ENCODE measurements around the gene AHNAK.

AHNAK gene

DNA sequence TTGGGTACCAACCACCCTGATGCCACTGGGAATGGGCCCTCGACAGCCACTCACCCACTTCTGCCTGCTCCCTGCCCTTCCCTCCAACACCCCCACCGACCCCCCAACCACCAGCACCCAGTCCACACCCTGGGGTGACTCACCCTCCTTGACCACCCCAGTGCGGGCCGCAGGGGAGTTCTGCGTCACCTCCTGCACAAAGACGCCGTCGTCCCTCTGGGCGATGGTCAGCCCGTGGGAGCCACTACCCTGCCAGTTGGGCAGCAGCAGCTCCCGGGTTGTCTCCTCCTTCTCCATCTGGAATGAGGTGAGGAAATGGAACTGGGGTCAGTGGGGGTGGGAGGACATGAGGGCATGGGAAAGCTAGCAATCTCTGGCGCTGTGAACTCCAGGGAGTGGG, 10.8 kb downstream of the AHNAK start:
- peak overlapping the region; percentile 93 for H3K27ac Mint-ChIP-seq
- no peak overlapping the region for H3K4me3 Mint-ChIP-seq
- no peaks in the 10 kb centered on the region for H3K9me3 Mint-ChIP-seq
- H3K36me3 Mint-ChIP-seq: peaks cover 77% of the 10 kb centered on the region
- DNase-seq (ENCODE audit: low spot score in 2 of 2) (no peak), ATAC-seq (no peak)
- peaks cover 56% of the 10 kb centered on the region for H3K4me1 Mint-ChIP-seq

DNA sequence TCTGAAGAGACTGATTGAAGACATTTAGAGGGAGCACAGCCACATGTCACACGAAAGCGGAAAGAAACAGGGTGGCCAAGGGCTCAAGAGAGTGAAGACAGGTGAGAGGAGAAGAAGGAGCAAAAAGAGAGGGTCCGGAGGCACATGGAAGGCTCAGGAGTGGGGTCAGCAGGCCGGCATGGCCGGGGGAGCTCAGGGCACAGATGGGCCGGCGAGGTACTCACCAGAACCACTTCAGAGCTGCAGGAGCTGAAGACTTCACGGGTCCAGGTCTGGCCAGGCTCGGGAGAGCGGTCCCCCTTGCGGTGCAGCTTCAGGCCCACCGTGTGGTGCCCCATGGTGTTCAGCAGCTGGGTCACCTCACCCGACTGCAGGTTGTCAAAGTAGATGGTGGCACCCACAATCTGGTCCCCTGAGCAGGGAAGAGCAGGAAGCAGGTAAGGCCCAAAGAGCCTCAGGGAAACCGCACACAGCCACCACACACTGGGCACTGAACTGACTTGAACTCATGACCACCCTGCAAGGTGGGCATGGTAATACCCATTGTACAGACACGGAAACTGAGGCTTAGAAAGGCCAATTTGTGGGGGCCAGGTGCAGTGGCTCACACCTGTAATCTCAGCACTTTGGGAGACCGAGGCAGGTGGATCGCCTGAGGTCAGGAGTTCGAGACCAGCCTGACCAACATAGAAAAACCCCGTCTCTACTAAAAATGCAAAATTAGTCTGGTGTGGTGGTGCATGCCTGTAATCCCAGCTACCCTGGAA, 11.6 kb downstream of the AHNAK start:
- no peak overlapping the region for H3K4me3 Mint-ChIP-seq
- H3K9me3 Mint-ChIP-seq: no peaks in the 10 kb centered on the region
- DNase-seq (ENCODE audit: low spot score in 2 of 2) (no peak), ATAC-seq (no peak)
- H3K4me1 Mint-ChIP-seq: peaks cover 49% of the 10 kb centered on the region
- H3K27ac Mint-ChIP-seq: peak overlapping the region; percentile 93
- H3K36me3 Mint-ChIP-seq: peaks cover 84% of the 10 kb centered on the region

DNA sequence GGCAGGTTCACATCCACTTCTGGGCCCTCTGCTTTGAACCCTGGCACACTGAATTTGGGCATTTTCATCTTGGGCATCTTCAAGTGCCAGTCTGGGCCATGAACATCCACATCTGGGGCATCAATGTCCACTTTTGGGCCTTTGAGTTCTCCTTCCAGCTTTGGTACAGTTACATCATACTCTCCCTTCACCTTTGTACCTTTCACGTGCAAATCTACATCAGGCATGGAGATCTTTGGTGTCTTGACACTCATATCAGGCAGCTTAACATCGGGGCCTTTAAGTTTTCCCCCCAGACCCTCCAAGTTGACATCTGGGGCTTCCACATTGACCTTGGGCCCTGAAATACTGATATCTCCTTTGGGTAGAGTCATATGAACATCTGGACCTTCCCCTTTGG, 14.5 kb downstream of the AHNAK start:
- ATAC-seq (no peak), DNase-seq (ENCODE audit: low spot score in 2 of 2) (no peak)
- no peak overlapping the region for H3K4me3 Mint-ChIP-seq
- peak overlapping the region; percentile 88 for H3K27ac Mint-ChIP-seq
- peaks cover 33% of the 10 kb centered on the region for H3K4me1 Mint-ChIP-seq
- H3K36me3 Mint-ChIP-seq: peaks cover 100% of the 10 kb centered on the region
- H3K9me3 Mint-ChIP-seq: no peaks in the 10 kb centered on the region

DNA sequence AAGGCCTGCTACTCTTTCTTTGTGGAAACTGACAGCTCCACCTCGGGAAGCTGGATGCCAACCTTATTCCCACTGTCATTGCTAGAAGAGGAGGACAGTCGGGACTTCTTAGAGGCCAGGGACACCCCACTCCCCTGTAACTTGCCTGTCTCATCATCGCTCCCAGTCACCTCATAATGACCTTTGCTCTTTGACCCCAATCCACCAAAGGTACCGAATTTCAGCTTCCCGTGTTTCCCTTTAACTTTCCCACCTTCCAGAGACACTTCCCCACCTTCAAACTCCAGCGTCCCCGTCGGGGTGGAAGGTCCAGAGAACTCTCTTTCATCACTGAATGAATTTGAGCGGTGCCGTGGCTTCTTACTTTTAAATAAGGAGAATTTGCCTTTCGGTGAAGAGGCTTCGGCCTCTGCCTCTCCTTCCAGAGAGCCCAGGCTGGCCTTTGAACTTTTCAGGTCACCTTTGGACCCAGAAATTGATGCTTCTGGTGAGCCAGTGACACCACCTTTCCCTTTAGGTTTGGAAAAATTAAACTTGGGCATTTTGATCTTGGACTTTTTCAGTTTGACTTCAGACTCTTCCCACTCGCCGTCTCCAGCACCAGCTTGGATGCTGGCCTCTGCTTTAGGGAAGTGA, 29.8 kb downstream of the AHNAK start:
- peak overlapping the region; percentile 34 for H3K27ac Mint-ChIP-seq
- peaks cover 78% of the 10 kb centered on the region for H3K36me3 Mint-ChIP-seq
- DNase-seq (ENCODE audit: low spot score in 2 of 2): no peak
- no peak for ATAC-seq
- no peaks in the 10 kb centered on the region for H3K9me3 Mint-ChIP-seq
- H3K4me3 Mint-ChIP-seq: no peak overlapping the region
- H3K4me1 Mint-ChIP-seq: peaks cover 51% of the 10 kb centered on the region

DNA sequence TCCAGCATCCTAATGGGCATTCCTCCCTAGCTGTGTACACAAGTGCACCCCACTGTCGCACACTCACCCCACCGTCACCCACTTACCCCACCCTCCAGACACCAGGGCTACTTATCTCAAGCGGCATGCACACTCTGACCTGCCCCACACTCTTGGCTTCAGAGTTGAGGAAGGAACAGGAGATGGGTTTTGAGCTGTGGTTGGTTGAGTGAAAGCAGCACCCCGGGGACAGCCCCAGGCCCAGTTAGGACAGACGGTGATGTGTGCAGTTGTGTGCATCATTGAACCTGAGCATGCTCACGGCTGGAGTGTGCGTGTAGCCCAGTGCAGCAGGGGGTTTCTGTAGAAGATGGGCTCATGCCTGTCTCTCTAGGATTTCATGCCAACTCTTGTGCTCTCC, 32.5 kb downstream of the AHNAK start:
- H3K4me3 Mint-ChIP-seq: no peak overlapping the region
- H3K4me1 Mint-ChIP-seq: peaks cover 52% of the 10 kb centered on the region
- H3K27ac Mint-ChIP-seq: peak overlapping the region; percentile 48
- no peaks in the 10 kb centered on the region for H3K9me3 Mint-ChIP-seq
- no peak for DNase-seq (ENCODE audit: low spot score in 2 of 2)
- peak; percentile 78 for ATAC-seq
- H3K36me3 Mint-ChIP-seq: peaks cover 51% of the 10 kb centered on the region

DNA sequence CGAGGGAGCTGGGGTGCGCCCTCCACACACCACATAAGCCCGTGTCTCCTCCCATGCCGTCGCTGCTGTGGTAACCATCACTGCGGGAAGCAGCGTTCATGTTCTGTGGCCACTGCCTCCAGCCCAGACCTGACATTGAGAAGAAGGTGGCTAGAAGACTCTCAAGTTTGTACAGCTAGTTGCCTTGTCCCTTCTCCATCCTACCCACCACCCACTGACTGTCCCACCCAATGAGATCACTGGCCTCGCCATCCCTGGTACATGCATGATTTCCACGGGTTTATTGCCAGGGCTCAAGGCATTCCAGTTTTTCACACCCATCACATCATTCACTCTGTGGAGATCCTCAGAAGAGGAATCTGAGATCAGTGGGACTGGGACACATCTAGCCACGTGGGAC, 33.0 kb downstream of the AHNAK start:
- peak overlapping the region; percentile 48 for H3K27ac Mint-ChIP-seq
- no peak for ATAC-seq

DNA sequence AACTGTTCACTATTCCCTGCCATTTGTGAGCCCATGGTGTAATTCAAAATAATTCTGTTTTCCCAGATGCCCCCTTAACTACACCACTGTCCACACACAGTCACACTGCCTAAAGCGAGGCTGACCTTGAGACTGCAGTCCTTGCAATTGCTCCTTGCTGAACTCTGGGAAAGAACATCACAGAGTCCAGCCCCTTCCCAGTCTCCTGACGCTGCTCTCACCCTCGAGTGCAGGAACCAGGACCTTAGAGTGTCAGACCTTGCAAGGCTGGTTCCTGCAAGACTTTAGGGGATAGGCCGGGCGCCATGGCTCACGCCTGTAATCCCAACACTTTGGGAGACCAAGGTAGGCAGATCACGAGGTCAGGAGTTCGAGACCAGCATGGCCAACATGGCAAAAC, 33.6 kb downstream of the AHNAK start:
- H3K4me1 Mint-ChIP-seq: peaks cover 46% of the 10 kb centered on the region
- no peaks in the 10 kb centered on the region for H3K9me3 Mint-ChIP-seq
- H3K4me3 Mint-ChIP-seq: no peak overlapping the region
- no peak for ATAC-seq
- DNase-seq (ENCODE audit: low spot score in 2 of 2): no peak
- peaks cover 39% of the 10 kb centered on the region for H3K36me3 Mint-ChIP-seq
- H3K27ac Mint-ChIP-seq: peak overlapping the region; percentile 48

More for the DNA sequence above, 33.0 kb downstream of the AHNAK start:
- no peak for DNase-seq (ENCODE audit: low spot score in 2 of 2)
- H3K9me3 Mint-ChIP-seq: no peaks in the 10 kb centered on the region
- no peak overlapping the region for H3K4me3 Mint-ChIP-seq
- peaks cover 46% of the 10 kb centered on the region for H3K36me3 Mint-ChIP-seq
- H3K4me1 Mint-ChIP-seq: peaks cover 52% of the 10 kb centered on the region

DNA sequence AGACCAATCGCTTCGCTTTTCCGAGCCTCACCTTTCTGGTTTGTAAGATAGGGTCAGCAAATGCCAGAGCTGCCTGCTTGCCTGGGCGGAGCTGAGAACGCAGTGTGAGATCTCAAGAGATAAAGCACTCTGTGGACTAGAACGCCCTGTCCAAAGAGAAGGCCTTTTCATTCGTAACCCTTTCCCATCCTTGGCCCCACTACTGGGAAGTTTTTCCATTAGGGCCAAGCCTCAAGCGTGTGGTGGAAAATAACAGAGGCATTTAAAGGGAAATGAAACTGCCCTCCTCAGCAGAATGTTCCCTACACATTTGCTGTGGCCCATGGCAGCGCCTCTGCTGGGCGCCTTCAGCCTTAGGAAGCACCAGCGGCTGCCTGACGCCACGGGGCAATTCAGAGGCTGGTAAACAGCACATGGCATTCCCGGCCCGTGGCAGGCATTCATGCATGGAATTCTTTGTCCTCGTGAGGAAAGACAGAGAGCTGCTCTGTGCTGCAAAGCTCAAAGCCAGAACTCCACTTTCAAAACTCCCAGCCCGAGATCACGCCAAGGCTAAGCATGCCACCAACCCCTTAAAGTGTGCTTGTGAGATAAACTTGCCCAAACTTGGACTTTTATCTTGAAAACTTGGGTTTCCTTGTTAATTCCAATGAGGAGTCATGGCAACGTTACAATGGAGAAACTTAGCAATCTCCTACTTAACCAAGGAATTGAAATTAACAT, 38.1 kb downstream of the AHNAK start:
- ATAC-seq: no peak

DNA sequence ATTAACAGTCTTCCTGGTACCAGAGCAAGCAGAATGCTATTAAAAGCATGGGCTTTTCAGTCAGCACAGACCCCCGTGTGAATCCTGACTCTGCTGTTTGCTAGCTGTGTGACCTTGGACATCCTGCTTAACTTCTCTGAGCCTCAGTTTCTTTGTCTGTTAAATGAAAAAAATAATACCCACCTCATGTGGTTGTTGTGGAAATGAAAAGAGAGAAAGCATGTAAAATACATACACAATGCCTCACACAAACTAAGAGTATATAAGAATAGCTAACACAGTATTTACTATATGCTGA, 39.5 kb downstream of the AHNAK start:
- Mint-ChIP-seq H3K4me1 (peaks cover 10% of the 10 kb centered on the region), H3K4me3 (no peak overlapping the region), H3K27ac (peak overlapping the region; percentile 50), H3K36me3 (no peaks in the 10 kb centered on the region), H3K9me3 (no peaks in the 10 kb centered on the region)
- no peak for ATAC-seq
- no peak for DNase-seq (ENCODE audit: low spot score in 2 of 2)

More for the DNA sequence above, 38.1 kb downstream of the AHNAK start:
- Mint-ChIP-seq H3K27ac (no peak overlapping the region), H3K36me3 (no peaks in the 10 kb centered on the region), H3K4me3 (no peak overlapping the region), H3K9me3 (no peaks in the 10 kb centered on the region), H3K4me1 (peaks cover 10% of the 10 kb centered on the region)
- no peak for DNase-seq (ENCODE audit: low spot score in 2 of 2)

DNA sequence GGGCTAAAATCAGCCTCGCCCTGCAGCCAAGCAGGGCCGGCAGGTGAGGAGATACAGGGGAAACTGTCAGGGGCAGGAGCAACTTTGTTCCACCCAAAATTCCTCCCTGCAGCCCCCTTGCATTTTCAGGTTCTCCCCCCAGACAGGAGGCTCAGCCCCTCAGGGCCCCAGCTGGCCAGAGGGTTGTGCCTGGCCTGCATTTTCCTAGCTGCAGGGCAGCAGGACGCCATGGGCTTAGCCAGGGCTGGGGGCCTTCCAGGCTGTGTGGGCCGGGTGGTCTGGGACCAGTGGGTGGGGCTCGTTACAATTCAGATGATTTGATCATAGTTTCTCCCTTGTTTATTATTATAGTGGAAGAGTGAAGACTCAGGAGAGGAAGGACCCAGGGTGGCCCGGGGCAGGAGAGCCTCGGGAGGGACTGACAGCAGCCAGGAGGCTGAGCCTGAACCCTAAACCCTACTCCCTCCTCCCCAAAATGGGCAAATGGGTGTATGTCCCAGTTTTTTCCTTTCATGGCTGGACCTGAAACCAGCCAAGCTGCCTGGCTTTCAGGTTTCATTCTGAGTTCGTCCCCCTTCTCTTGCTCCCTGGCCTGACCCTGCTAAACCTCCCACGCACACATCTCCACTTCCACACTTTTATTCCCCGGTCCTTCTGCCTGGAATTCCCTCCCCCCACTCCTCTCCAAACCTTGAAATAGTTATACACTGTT, 40.0 kb downstream of the AHNAK start:
- DNase-seq (ENCODE audit: low spot score in 2 of 2) (no peak), ATAC-seq (no peak)
- no peak overlapping the region for H3K4me3 Mint-ChIP-seq
- H3K36me3 Mint-ChIP-seq: no peaks in the 10 kb centered on the region
- peaks cover 8% of the 10 kb centered on the region for H3K4me1 Mint-ChIP-seq
- H3K9me3 Mint-ChIP-seq: no peaks in the 10 kb centered on the region
- H3K27ac Mint-ChIP-seq: peak overlapping the region; percentile 50

DNA sequence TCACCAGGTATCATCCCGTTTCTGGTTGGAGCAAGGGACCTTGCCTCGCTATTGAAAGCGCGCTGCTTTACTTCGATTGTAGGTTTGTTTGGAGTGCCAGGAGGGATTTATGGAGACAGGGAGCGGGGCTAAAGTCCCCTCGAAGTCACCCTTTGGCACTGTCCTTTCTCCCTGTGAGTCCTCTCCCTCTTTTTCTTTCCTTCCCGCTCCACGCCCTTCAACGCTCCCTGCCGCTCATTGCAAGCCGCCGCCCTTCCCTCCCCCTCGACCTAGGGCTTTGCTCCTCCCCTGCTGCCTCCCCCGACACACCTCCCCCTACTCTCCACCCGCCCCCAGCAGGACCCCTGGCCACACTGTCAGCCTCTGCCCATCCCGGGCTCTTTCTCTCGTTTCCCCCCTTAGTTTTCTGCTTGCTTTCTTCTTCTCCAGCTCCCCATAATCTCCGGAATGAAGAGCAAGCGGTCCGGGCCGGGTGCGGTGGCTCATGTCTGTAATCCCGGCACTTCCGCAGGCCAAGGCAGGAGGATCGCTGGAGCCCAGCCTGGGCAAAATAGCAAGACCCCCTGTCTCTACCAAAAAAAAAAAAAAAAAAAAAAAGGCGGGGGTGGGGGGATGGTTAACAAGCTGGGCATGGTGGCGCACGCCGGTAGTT, 41.0 kb downstream of the AHNAK start:
- Mint-ChIP-seq H3K4me3 (no peak overlapping the region), H3K4me1 (peaks cover 8% of the 10 kb centered on the region), H3K36me3 (no peaks in the 10 kb centered on the region), H3K9me3 (no peaks in the 10 kb centered on the region), H3K27ac (no peak overlapping the region)
- ATAC-seq (no peak), DNase-seq (ENCODE audit: low spot score in 2 of 2) (no peak)

DNA sequence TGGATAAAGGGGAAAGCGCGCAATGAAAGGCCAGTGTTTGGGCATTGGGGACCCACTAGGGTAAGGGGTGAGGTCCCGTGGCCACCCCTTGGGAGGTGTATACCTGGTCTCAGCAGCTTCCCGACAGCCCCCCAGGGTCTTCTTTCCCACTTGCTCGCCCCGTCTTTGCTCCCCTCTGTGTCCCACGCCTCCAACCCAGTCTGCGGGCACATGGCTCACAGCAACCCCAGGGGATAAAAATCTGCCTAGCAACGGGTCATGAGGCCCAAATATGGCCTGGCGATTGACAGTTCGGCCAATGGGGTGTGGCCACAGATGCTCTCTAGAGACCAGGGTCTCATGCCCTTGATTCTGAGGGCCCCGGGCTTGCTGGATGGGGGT, 41.6 kb downstream of the AHNAK start:
- no peak for ATAC-seq
- H3K36me3 Mint-ChIP-seq: no peaks in the 10 kb centered on the region
- no peaks in the 10 kb centered on the region for H3K9me3 Mint-ChIP-seq
- no peak overlapping the region for H3K4me3 Mint-ChIP-seq
- no peak overlapping the region for H3K27ac Mint-ChIP-seq
- no peak for DNase-seq (ENCODE audit: low spot score in 2 of 2)
- H3K4me1 Mint-ChIP-seq: peaks cover 8% of the 10 kb centered on the region

DNA sequence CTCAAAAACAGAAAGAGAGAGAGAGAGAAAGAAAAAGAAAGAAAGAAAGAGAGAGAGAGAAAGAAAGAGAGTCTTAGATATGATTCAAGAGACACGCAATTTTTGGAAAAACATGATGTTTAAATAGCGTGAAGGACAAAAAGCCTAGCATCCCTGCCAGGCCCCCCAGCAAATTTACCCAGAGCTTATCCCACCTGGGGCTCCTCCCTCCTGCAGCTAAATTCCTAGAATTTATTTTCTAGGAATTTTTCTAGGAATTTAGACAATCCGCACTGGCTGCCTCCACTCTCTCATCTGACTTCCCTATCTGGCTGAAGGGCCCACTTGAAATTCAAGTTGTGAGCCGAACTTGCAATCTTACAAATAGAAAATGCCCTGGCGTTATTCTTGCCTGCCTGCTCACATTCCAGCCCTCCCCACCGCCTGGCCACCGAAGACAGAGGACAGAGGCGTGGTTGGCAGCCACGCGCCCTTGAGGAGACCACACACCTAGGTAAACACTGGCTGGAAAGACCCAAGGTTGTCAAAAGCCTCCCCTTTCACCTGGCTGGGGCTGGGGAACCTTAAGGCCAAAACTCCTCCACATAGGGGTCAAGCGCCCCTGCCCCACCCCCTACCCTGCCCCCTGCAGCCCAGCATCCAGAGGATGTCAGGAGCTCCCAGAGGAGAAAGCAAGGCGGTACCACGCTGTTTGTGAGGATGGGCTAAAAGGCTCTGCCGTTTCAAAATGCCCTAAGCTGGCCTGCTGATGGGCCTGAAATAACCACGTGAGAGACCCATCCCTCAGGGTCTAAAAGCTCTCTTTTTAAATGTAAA, 42.2 kb downstream of the AHNAK start:
- DNase-seq (ENCODE audit: low spot score in 2 of 2) (no peak), ATAC-seq (no peak)
- Mint-ChIP-seq H3K36me3 (no peaks in the 10 kb centered on the region), H3K27ac (peak overlapping the region; percentile 62), H3K4me3 (no peak overlapping the region), H3K9me3 (no peaks in the 10 kb centered on the region), H3K4me1 (peaks cover 8% of the 10 kb centered on the region)

DNA sequence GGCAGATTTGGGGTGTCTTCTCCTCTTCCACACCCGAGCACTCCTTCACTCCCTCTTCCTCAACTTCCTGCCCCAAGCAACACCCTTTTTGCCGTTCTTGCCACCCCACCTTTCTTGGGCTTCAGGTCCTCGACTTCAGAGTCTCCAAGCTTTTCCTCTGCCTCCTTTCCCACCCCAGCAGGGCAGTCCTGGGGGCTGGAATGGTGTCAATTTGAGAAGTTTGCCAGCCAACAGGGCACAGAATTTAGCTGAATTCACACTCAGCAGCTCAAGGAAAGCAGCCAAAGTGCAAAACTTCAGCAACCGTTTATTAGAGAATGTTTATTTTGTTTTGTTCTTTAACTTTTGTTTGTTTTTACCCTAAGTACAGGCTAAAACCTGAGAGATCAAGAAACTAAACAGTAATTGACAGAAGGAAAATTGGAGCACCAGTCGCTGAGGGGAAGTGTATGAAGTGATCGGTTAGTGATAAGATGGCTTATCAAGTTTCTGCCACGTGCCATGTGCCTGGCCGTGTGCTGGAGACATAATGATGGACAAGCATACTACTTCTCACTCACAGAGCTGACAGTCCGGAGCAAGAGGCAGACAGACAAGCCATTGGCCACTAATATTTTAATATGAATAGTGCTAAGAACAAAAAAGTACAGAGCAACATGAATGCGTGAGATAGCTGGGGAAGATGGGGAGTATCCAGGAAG, 44.4 kb downstream of the AHNAK start:
- H3K9me3 Mint-ChIP-seq: no peaks in the 10 kb centered on the region
- DNase-seq (ENCODE audit: low spot score in 2 of 2) (no peak), ATAC-seq (no peak)
- H3K4me3 Mint-ChIP-seq: no peak overlapping the region
- H3K4me1 Mint-ChIP-seq: peaks cover 8% of the 10 kb centered on the region
- H3K36me3 Mint-ChIP-seq: no peaks in the 10 kb centered on the region
- H3K27ac Mint-ChIP-seq: peak overlapping the region; percentile 63

All from stimulated activated effector memory CD8-positive, alpha-beta T cell treated with anti-CD3 and anti-CD28 coated beads, Interleukin-12 subunit alpha, Interleukin-12 subunit beta, amount 100 ng/mL, for 72 hours (primary cell).